GM23338 (cell line): ENCODE results near the gene MLC1. TPM values are rescaled to one million over a fixed set of nuclear protein-coding genes. Genes with fewer than 3 reads are reported as not detected.

Experiments
- ATAC-seq: fragments of 200-7000 bp; cut with Tn5 transposase; 3 replicates; pipeline ENCODE4 v1.9.1; 2020
- DNase-seq: peaks from one replicate; pipeline ENCODE4 v3.0.0-alpha.2; 2015; ENCODE audit warnings: low spot score
- H2AFZ ChIP-seq: fragments of 200-600 bp; sonication (generic); 2 replicates; pipeline ENCODE4 v1.8.0; 2016; ENCODE audit warnings: antibody characterized with exemption, mild to moderate bottlenecking, moderate library complexity
- H3F3A ChIP-seq: fragments of 200-600 bp; sonication (generic); replicated peaks from 2 replicates; pipeline ENCODE4 v1.8.0; 2017; ENCODE audit warnings: antibody characterized with exemption, mixed run types, low read depth
- H3K27ac ChIP-seq: fragments of 200-600 bp; sonication (generic); 2 replicates; pipeline ENCODE4 v1.6.1; 2016; ENCODE audit warnings: low read depth
- H3K27me3 ChIP-seq: fragments of 200-600 bp; sonication (generic); 2 replicates; pipeline ENCODE4 v1.8.0; 2016; ENCODE audit warnings: mild to moderate bottlenecking, mixed run types, moderate library complexity; ENCODE audit not compliant: insufficient read depth
- H3K36me3 ChIP-seq: fragments of 200-600 bp; sonication (generic); 2 replicates; pipeline ENCODE4 v1.8.0; 2016; ENCODE audit warnings: mild to moderate bottlenecking; ENCODE audit not compliant: insufficient read depth
- H3K4me1 ChIP-seq: fragments of 200-600 bp; sonication (generic); 2 replicates; pipeline ENCODE4 v1.8.0; 2016; ENCODE audit warnings: mild to moderate bottlenecking, moderate library complexity; ENCODE audit not compliant: insufficient read depth
- H3K4me2 ChIP-seq: fragments of 200-600 bp; sonication (generic); 2 replicates; pipeline ENCODE4 v1.7.1; 2017; ENCODE audit warnings: mixed run types
- H3K4me3 ChIP-seq: fragments of 200-600 bp; sonication (generic); 2 replicates; pipeline ENCODE4 v1.6.1; 2016; ENCODE audit warnings: mixed run types
- H3K79me2 ChIP-seq: fragments of 200-600 bp; sonication (generic); replicated peaks from 2 replicates; pipeline ENCODE4 v1.8.0; 2017; ENCODE audit warnings: mild to moderate bottlenecking; ENCODE audit not compliant: insufficient read depth
- H3K9me2 ChIP-seq: fragments of 200-600 bp; sonication (generic); 2 replicates; pipeline ENCODE4 v1.8.0; 2017; ENCODE audit not compliant: insufficient read depth
- H4K20me1 ChIP-seq: fragments of 200-600 bp; sonication (generic); replicated peaks from 2 replicates; pipeline ENCODE4 v1.8.0; 2017; ENCODE audit warnings: mild to moderate bottlenecking; ENCODE audit not compliant: insufficient read depth
- H3K27ac Mint-ChIP-seq: 2 replicates; pipeline ENCODE4 v1.8.0; 2020; ENCODE audit warnings: inconsistent platforms, mild to moderate bottlenecking, moderate library complexity, mixed read lengths
- H3K27me3 Mint-ChIP-seq: 3 replicates; pipeline ENCODE4 v1.8.0; 2022; ENCODE audit warnings: low read depth, mild to moderate bottlenecking, moderate library complexity, mixed read lengths, inconsistent platforms; ENCODE audit not compliant: insufficient read depth, poor library complexity
- H3K36me3 Mint-ChIP-seq: 3 replicates; pipeline ENCODE4 v1.8.0; 2021; ENCODE audit warnings: low read depth, mild to moderate bottlenecking, inconsistent platforms, moderate library complexity, mixed read lengths
- H3K4me1 Mint-ChIP-seq: 3 replicates; pipeline ENCODE4 v1.8.0; 2020; ENCODE audit warnings: mild to moderate bottlenecking, inconsistent platforms, mixed read lengths
- H3K4me3 Mint-ChIP-seq: 3 replicates; pipeline ENCODE4 v1.8.0; 2021; ENCODE audit warnings: moderate library complexity, mild to moderate bottlenecking, inconsistent platforms, mixed read lengths
- H3K9me3 Mint-ChIP-seq: 3 replicates; pipeline ENCODE4 v1.8.0; 2020; ENCODE audit warnings: moderate library complexity, mild to moderate bottlenecking, inconsistent platforms, mixed read lengths
- CREB1 ChIP-seq: fragments of 250-450 bp; sonication (Bioruptor Pico); IDR thresholded peaks from 2 replicates; pipeline ENCODE4 v1.5.0; 2020; ENCODE audit warnings: low read depth, mild to moderate bottlenecking, moderate library complexity
- CTCF ChIP-seq, 2 experiments: fragments of 200-600 bp in 1 of 2; sonication (generic) in 1 of 2; conservative IDR thresholded peaks; 2 replicates each; pipeline versions ENCODE4 v1.5.1 to v1.6.1; 2016 to 2017; ENCODE audit warnings: antibody characterized with exemption in 2 of 2, low read depth in 2 of 2, mild to moderate bottlenecking in 2 of 2, moderate library complexity in 1 of 2
- ETS1 ChIP-seq: IDR thresholded peaks from 2 replicates; pipeline ENCODE4 v1.6.1; 2016; ENCODE audit warnings: antibody characterized with exemption
- EZH2 ChIP-seq: fragments of 200-600 bp; sonication (generic); IDR thresholded peaks from one replicate; pipeline ENCODE4 v1.8.0; 2017; ENCODE audit warnings: antibody characterized with exemption, mild to moderate bottlenecking, low read depth; ENCODE audit not compliant: unreplicated experiment
- EZH2phosphoT487 ChIP-seq: fragments of 200-600 bp; sonication (generic); IDR thresholded peaks from one replicate; pipeline ENCODE4 v1.8.1; 2018; ENCODE audit warnings: antibody characterized with exemption; ENCODE audit not compliant: unreplicated experiment
- JUNB ChIP-seq: IDR thresholded peaks from one replicate; pipeline ENCODE4 v1.6.1; 2016; ENCODE audit warnings: antibody characterized with exemption; ENCODE audit not compliant: unreplicated experiment
- NANOG ChIP-seq: IDR thresholded peaks from 2 replicates; pipeline ENCODE4 v1.6.1; 2016; ENCODE audit warnings: antibody characterized with exemption, borderline replicate concordance
- POLR2AphosphoS5 ChIP-seq: IDR thresholded peaks from 2 replicates; pipeline ENCODE4 v1.6.1; 2016; ENCODE audit warnings: antibody characterized with exemption, low read depth
- REST ChIP-seq: IDR thresholded peaks from one replicate; pipeline ENCODE4 v1.6.1; 2018; ENCODE audit warnings: antibody characterized with exemption; ENCODE audit not compliant: unreplicated experiment
- STAT1 ChIP-seq: IDR thresholded peaks from one replicate; pipeline ENCODE4 v1.6.1; 2016; ENCODE audit warnings: antibody characterized with exemption; ENCODE audit not compliant: unreplicated experiment
- ZNF114 ChIP-seq: fragments of 250-450 bp; sonication (Bioruptor Pico); IDR thresholded peaks from 2 replicates; pipeline ENCODE4 v1.5.0; 2020; ENCODE audit warnings: mild to moderate bottlenecking, moderate library complexity
- ZNF331 ChIP-seq: fragments of 250-450 bp; sonication (Bioruptor Pico); IDR thresholded peaks from 2 replicates; pipeline ENCODE4 v1.5.0; 2020; ENCODE audit warnings: low read depth, mild to moderate bottlenecking, moderate library complexity
- polyA plus RNA-seq: library from polyadenylated mRNA; unstranded; fragments of >200 nt; fragmentation: Nextera tagmentation; extraction: Ambion mirVana; gene quantifications from 2 replicates; pipeline ENCODE4 v1.2.1, GENCODE V29; 2016
- total RNA-seq: library from RNA; depleted of rRNA; stranded (reverse); fragments of >200 nt; shearing (Covaris generic); gene quantifications from 2 replicates; pipeline ENCODE4 v1.2.3, GENCODE V29; 2014

MLC1 gene
- total and polyA plus RNA-seq, 2 experiments from 2014 or later = not detected

- no peak for TF ChIP-seq EZH2phosphoT487
- no peak for TF ChIP-seq EZH2
- no peak for TF ChIP-seq CREB1
- TF ChIP-seq STAT1 = no peak
- no peak for TF ChIP-seq REST
- no peak for TF ChIP-seq JUNB
- TF ChIP-seq NANOG = no peak
- no peak for TF ChIP-seq POLR2AphosphoS5
- TF ChIP-seq ZNF331 (CRISPR knock-in tag) = no peak
- no peak for TF ChIP-seq CTCF (conservative IDR thresholded peaks at IDR 0.05; ENCODE audit: low read depth in 2 of 2)
- no peak for TF ChIP-seq ZNF114
- no peak for TF ChIP-seq ETS1
Observed at GRCh38 chr22:50119169-50119767, 34.0 kb upstream of the MLC1 start (continued).

GRCh38 chr22:50118557-50119168 lies 33.4 kb upstream of the MLC1 start:
- no peaks in the 10 kb centered on the region for H3K4me1 ChIP-seq
- H3K36me3 ChIP-seq = no peaks in the 10 kb centered on the region
- H3K9me2 ChIP-seq = no peaks in the 10 kb centered on the region
- H3K4me2 ChIP-seq = no peak overlapping the region
- no peak overlapping the region for H3K4me3 Mint-ChIP-seq
- no peak for ATAC-seq
- no peaks in the 10 kb centered on the region for H3F3A ChIP-seq
- H3K27ac Mint-ChIP-seq = no peak overlapping the region
- H4K20me1 ChIP-seq = no peaks in the 10 kb centered on the region
- H3K9me3 Mint-ChIP-seq = peaks cover 6% of the 10 kb centered on the region; the same call in 2 of the 3 replicates
- H3K27ac ChIP-seq = no peak overlapping the region
- no peaks in the 10 kb centered on the region for H3K27me3 ChIP-seq
- H2AFZ ChIP-seq = no peak overlapping the region
- peaks cover 5% of the 10 kb centered on the region for H3K27me3 Mint-ChIP-seq
- H3K79me2 ChIP-seq = no peaks in the 10 kb centered on the region
- H3K4me1 Mint-ChIP-seq = peaks cover 6% of the 10 kb centered on the region; the same call in 2 of the 3 replicates
- DNase-seq = no peak
- H3K36me3 Mint-ChIP-seq = no peaks in the 10 kb centered on the region
- H3K4me3 ChIP-seq = no peak overlapping the region
- TF ChIP-seq CTCF (conservative IDR thresholded peaks at IDR 0.05; ENCODE audit: low read depth in 2 of 2) = no peak
